Prostate gland (tissue), 2 donors: ENCODE measurements around the gene B4GALNT2. TPM values are rescaled to one million over a fixed set of nuclear protein-coding genes. Genes with fewer than 3 reads are reported as not detected.
"Not testable (repeated sequence)": the region's sequence is repeated elsewhere in the genome, so short reads cannot be mapped to it uniquely, and the experiment has no call there.

Experiments used
- DNase-seq: peaks from one replicate; pipeline ENCODE4 v3.0.0-alpha.2; 2019; ENCODE audit warnings: low spot score
- H3K27ac ChIP-seq, 2 donors: fragments of 200-600 bp; sonication (generic); 2 replicates each; pipeline ENCODE4 v1.5.1; 2017 to 2019
- H3K27me3 ChIP-seq: fragments of 200-600 bp; sonication (generic); replicated peaks from 2 replicates; pipeline ENCODE4 v1.5.1; 2019; ENCODE audit not compliant: insufficient read depth
- H3K36me3 ChIP-seq, 2 donors: fragments of 200-600 bp; sonication (generic); 1 replicate in 1 of 2; 2 replicates in 1 of 2; pipeline versions ENCODE4 v1.5.1 to v1.8.1; 2017 to 2019
- H3K4me1 ChIP-seq: fragments of 200-600 bp; sonication (generic); replicated peaks from 2 replicates; pipeline ENCODE4 v1.5.1; 2019
- H3K4me3 ChIP-seq, 2 donors: fragments of 200-600 bp; sonication (generic); 2 replicates each; pipeline ENCODE4 v1.5.1; 2017 to 2019
- H3K9me3 ChIP-seq: fragments of 200-600 bp; sonication (generic); 2 replicates; pipeline ENCODE4 v1.5.1; 2017
- POLR2A ChIP-seq: fragments of 450-650 bp; IDR thresholded peaks from one replicate; pipeline ENCODE4 v1.6.1; 2016; ENCODE audit warnings: antibody characterized with exemption, mild to moderate bottlenecking
- POLR2AphosphoS5 ChIP-seq: sonication (generic); formaldehyde crosslinking; IDR thresholded peaks from one replicate; pipeline ENCODE4 v1.6.1; 2017; ENCODE audit warnings: antibody characterized with exemption
- WGBS: methylation state at CpG from one replicate; pipeline ENCODE4 v1.1.5; 2018; 5-methylcytosine and 5-hydroxymethylcytosine counted together
- intact Hi-C: fragments of 100-400 bp; cut with DNase I; formaldehyde crosslinking; loops from one replicate; pipeline ENCODE4 v1.14.2; 2022
- total RNA-seq, 2 donors: library from RNA; depleted of rRNA; stranded (reverse); fragments of >200 nt; gene quantifications; one replicate each; pipeline ENCODE4 v1.1.0, GENCODE V29; 2016
- TF ChIP-seq, protein P1 (sequence below), 4 experiments: fragments of 200-600 bp in 2 of 4; fragments of 450-650 bp in 2 of 4; sonication (generic) in 2 of 4; IDR thresholded peaks; 1 replicate in 3 of 4; 2 replicates in 1 of 4; pipeline ENCODE4 v1.5.1; 2016 to 2019; ENCODE audit warnings: antibody characterized with exemption in 4 of 4, mild to moderate bottlenecking in 2 of 4, moderate library complexity in 2 of 4

The B4GALNT2 gene
- total RNA-seq, 2 donors from 2014 or later = not detected

DNA sequence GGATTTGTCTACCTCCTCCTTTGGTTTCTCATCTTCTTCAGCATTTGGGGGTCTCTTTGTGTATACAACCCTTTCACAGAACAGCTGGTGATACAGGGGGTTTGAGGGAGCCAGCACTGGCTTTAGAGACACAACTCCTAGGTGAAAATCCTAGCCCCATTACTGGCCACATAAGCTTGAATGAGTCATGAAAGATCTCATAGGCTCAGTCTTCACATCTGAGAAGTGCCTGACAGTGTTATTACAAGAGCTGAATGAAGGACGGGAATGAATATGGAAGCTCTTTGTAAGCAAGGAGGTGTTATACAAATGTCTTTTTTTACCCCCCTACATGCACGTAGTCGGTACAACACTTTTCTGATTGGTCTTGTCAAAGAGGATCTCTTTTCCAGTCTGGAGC, 1.7 kb upstream of the B4GALNT2 start:
- H3K9me3 ChIP-seq = no peaks in the 10 kb centered on the region
- H3K4me1 ChIP-seq = no peaks in the 10 kb centered on the region
- no peaks in the 10 kb centered on the region for H3K36me3 ChIP-seq
- H3K4me3 ChIP-seq = no peak overlapping the region
- no peak overlapping the region for H3K27ac ChIP-seq
- intact Hi-C loops = no loop called here
- no peak for DNase-seq
- TF ChIP-seq, protein P1, sequence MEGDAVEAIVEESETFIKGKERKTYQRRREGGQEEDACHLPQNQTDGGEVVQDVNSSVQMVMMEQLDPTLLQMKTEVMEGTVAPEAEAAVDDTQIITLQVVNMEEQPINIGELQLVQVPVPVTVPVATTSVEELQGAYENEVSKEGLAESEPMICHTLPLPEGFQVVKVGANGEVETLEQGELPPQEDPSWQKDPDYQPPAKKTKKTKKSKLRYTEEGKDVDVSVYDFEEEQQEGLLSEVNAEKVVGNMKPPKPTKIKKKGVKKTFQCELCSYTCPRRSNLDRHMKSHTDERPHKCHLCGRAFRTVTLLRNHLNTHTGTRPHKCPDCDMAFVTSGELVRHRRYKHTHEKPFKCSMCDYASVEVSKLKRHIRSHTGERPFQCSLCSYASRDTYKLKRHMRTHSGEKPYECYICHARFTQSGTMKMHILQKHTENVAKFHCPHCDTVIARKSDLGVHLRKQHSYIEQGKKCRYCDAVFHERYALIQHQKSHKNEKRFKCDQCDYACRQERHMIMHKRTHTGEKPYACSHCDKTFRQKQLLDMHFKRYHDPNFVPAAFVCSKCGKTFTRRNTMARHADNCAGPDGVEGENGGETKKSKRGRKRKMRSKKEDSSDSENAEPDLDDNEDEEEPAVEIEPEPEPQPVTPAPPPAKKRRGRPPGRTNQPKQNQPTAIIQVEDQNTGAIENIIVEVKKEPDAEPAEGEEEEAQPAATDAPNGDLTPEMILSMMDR (IDR thresholded peaks at IDR 0.05) = no peak
- TF ChIP-seq POLR2AphosphoS5 = no peak
- TF ChIP-seq POLR2A = no peak
- 94% methylated on average over 3 of the region's 3 CpGs for WGBS
- peaks cover 3% of the 10 kb centered on the region for H3K27me3 ChIP-seq

DNA sequence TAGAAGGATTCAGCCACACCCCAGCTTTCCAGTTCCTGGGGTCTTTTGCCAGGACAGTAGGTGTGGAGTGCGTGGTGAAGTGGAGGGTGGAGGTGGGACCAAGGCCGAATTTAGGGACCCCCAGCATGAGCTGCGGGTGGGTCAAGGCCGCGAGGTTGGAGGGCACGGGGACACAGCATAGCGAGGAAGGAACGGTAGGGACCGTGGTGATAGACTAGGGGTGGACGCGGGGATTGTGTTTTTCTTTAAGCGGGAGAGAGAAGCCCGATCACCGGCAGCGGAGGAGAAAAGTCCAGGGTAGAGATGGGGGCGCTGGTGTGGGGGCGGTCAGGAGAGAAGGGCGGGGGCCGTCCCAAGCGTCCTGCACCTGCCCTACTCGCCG, 261 bp upstream of the B4GALNT2 start:
- DNase-seq = no peak
- 5% methylated on average over 22 of the region's 22 CpGs for WGBS
- no peak overlapping the region for H3K27ac ChIP-seq
- TF ChIP-seq POLR2AphosphoS5 (no peak), POLR2A (no peak)
- TF ChIP-seq, protein P1 (IDR thresholded peaks at IDR 0.05) = no peak
- H3K36me3 ChIP-seq = no peaks in the 10 kb centered on the region
- intact Hi-C loops = no loop called here
- peak overlapping the region; percentile 6 to 24 for H3K4me3 ChIP-seq
- H3K9me3 ChIP-seq = no peaks in the 10 kb centered on the region
- H3K27me3 ChIP-seq = peaks cover 3% of the 10 kb centered on the region
- H3K4me1 ChIP-seq = no peaks in the 10 kb centered on the region

DNA sequence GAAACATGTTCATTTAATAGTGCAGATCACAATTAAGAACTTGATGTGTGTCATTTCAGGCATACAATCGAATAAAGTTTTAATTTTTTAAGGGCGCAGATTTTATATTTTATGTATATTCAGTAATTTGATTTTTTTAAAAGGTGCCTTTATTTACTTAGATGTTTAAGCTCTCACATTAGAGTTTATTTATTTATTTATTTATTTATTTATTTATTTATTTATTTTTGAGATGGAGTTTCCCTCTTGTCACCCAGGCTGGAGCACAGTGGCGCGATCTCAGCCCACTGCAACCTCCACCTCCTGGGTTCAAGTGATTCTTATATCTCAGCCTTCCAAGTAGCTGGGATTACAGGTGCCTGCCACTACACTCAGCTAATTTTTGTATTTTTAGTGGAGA, 3.8 kb downstream of the B4GALNT2 start:
- Histone ChIP-seq H3K4me1 (no peaks in the 10 kb centered on the region), H3K4me3 (no peak overlapping the region), H3K9me3 (no peaks in the 10 kb centered on the region), H3K27me3 (peaks cover 3% of the 10 kb centered on the region), H3K27ac (no peak overlapping the region), H3K36me3 (no peaks in the 10 kb centered on the region)
- intact Hi-C loops = no loop called here
- WGBS = 95% methylated on average over 4 of the region's 4 CpGs
- no peak for DNase-seq
- TF ChIP-seq POLR2A (no peak), POLR2AphosphoS5 (no peak)
- TF ChIP-seq, protein P1 (IDR thresholded peaks at IDR 0.05) = no peak

DNA sequence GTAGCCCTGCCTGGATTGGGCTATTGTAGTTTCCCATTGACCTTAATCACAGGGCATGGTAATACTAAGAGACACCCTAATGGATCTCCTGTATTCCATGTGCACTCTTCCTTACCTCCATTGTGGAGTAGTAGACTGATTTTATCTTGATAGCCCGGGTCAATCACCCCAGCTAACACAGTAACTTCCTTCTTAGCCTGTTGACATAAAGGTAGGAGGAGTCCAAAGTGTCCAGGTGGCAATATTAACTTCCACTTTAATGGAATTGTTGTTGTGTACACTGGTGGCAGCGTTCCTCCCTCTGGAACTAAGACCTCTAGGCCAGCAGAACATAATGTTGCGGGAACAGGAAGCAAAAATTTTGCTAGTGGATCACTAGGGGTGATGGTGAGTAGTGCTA, 13.1 kb downstream of the B4GALNT2 start:
- H3K27me3 ChIP-seq, intact Hi-C loops, H3K27ac ChIP-seq, H3K4me3 ChIP-seq, H3K36me3 ChIP-seq, H3K4me1 ChIP-seq, H3K9me3 ChIP-seq, DNase-seq: not testable (repeated sequence)
- WGBS = 50% methylated on average over 3 of the region's 3 CpGs

DNA sequence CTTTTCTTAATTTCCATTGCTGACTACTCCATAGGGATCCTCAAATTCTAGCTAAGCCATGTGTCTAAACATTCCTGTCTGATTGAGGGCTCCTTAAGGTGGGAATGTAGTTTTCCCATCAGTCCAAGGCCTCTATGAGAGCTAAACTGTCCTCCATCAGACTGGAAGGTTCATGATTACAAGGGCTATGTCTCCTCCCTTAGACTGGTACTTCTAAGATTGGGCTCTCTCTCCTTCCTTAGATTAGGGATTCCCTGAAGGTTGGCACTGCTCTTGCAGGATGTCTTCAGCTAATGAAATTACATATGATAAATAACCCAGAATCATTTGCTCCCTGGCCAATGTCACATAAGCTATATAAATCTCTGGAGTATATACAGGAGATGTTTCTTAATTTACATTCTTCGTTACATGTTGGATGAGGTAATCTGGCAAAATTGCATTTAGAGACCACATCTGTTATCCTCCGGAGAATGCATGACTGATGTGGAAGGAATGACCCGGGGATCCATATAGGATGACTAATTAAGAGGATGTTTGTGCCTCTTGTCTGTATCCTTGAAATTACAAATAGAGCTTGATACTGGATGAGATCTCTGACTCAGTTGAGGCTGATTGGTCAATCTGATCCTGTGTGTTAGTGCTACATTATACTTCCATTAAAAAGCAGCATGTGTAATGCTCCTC, 14.2 kb downstream of the B4GALNT2 start:
- H3K36me3 ChIP-seq = no peaks in the 10 kb centered on the region
- WGBS = 74% methylated on average over 3 of the region's 3 CpGs
- H3K4me3 ChIP-seq = no peak overlapping the region
- H3K4me1 ChIP-seq = no peaks in the 10 kb centered on the region
- intact Hi-C loops = no loop called here
- TF ChIP-seq POLR2A (no peak), POLR2AphosphoS5 (no peak)
- TF ChIP-seq, protein P1 (IDR thresholded peaks at IDR 0.05) = no peak
- H3K27ac ChIP-seq = no peak overlapping the region
- no peaks in the 10 kb centered on the region for H3K27me3 ChIP-seq
- DNase-seq = no peak
- no peaks in the 10 kb centered on the region for H3K9me3 ChIP-seq
